ENCODE measurements around the gene CCDC27. TPM values are rescaled to one million over a fixed set of nuclear protein-coding genes. Genes with fewer than 3 reads are reported as not detected.

The CCDC27 gene
- total and polyA plus RNA-seq, 2 of the 13 experiments (the other 11 are each of a cell fraction or from before 2014, with no cell fraction given): not detected

DNA sequence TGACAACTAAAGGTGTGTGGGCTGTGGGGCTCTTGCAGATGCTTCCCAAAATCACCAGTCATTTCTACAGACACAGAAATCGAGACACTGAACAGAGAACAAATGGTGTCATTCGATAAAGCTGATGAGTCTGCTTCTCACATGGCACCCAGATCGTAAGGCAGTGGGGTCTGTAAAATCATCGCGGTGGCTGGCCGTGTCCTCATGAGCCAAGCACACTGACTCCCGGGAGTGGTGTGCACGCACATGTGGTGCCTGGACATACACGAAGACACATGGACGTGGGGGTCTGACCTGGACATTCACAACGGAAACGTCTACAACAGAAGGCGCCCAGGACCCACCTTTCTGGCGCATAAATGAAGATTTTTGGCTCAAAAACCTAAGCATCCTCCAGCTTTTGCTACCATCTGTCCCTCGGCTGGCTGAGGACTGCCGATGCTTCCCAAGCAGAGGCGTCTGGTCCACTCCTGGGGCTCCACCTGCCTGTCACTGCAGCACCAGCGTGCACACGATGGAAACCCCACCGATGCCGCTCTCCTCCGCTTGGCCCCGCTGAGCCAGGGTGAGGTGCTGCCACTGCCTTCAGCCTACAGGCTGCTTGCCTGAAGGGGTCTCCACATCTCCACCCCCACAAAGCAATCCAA is 27.1 kb downstream of the CCDC27 start:
- Histone ChIP-seq H3K9ac (ENCODE audit: insufficient read depth, low read depth, low read length) (no peak overlapping the region), H3K36me3 (replicated peaks in 1 of 2; ENCODE audit: control insufficient read depth in 1 of 2, insufficient read depth in 2 of 2, low read length in 2 of 2) (peaks cover 18 to 42% of the 10 kb centered on the region in 2 experiments), H3K27ac (ENCODE audit: extremely low read length, insufficient read depth, low read length) (no peak overlapping the region), H3K4me2 (ENCODE audit: low read depth, low read length) (no peak overlapping the region), H3K4me3 (replicated peaks in 1 of 3; ENCODE audit: insufficient read depth in 1 of 3, low read depth in 2 of 3, low read length in 3 of 3) (no peak overlapping the region), H3K79me2 (ENCODE audit: insufficient read depth, low read length) (peaks cover 2% of the 10 kb centered on the region), H4K20me1 (ENCODE audit: insufficient read depth, low read length) (no peaks in the 10 kb centered on the region), H3K9me3 (ENCODE audit: low read length) (no peaks in the 10 kb centered on the region), H3K4me1 (ENCODE audit: insufficient read depth, low read length) (peaks cover 38% of the 10 kb centered on the region), H2AFZ (ENCODE audit: low read length) (no peak overlapping the region), H3K27me3 (ENCODE audit: control insufficient read depth in 1 of 2, insufficient read depth in 2 of 2, low read length in 2 of 2) (no peaks in the 10 kb centered on the region)
- ChIA-PET CTCF (ENCODE audit: low intra/inter-chr PET ratio, low total read pairs) (no interaction called here), POLR2A (no interaction called here)
- intact Hi-C loops (cut with micrococcal nuclease; ENCODE audit: unreplicated experiment) (loop anchor here (10.0 kb wide), 1 partner anchor 125 kb away; the partner anchor contains the start of gene C1orf174), in situ Hi-C loops (cut with HindIII; ENCODE audit: extremely low pct_ligation_motif_present, low pct_unique_long_range_greater_than_20kb) (no loop called here)
- ATAC-seq (no peak), FAIRE-seq (no peak), DNase-seq (ENCODE audit: low spot score) (no peak)
- 96% methylated on average over 23 of the region's 23 CpGs for WGBS (ENCODE audit: low lambda C conversion rate)
- no TSS peak for BruUV-seq (replicated peaks)
- TF ChIP-seq TOE1 (CRISPR knock-in tag; IDR thresholded peaks at IDR 0.05) (no peak), TBX2 (CRISPR knock-in tag; IDR thresholded peaks at IDR 0.05; ENCODE audit: borderline replicate concordance) (no peak), ZBTB33 (CRISPR knock-in tag; IDR thresholded peaks at IDR 0.05) (peak; percentile 97), XRCC5 (optimal IDR thresholded peaks at IDR 0.05; ENCODE audit: low read length) (peak; percentile 18), SSRP1 (CRISPR knock-in tag; IDR thresholded peaks at IDR 0.05) (peak; percentile 40; the same call in 1 of the 2 replicates), AGO2 (optimal IDR thresholded peaks at IDR 0.05; ENCODE audit: low read depth, low read length) (peak; percentile 59), DNMT1 (CRISPR knock-in tag; IDR thresholded peaks at IDR 0.05) (no peak), RBM39 (IDR thresholded peaks at IDR 0.05; ENCODE audit: low read depth, low read length, poor library complexity, severe bottlenecking) (peak; percentile 2), AGO1 (IDR thresholded peaks at IDR 0.05; ENCODE audit: low read depth, low read length, poor library complexity, severe bottlenecking) (peak; percentile 92), SAFB2 (CRISPR knock-in tag; IDR thresholded peaks at IDR 0.05; ENCODE audit: borderline replicate concordance, low read depth) (0 out of 2 replicates have a peak, but pooled peaks have one; percentile 22), REL (CRISPR knock-in tag; conservative IDR thresholded peaks at IDR 0.05) (0 out of 2 replicates have a peak, but pooled peaks have one; percentile 37), ZNF605 (CRISPR knock-in tag; IDR thresholded peaks at IDR 0.05) (no peak), ZNF562 (CRISPR knock-in tag; IDR thresholded peaks at IDR 0.05; ENCODE audit: borderline replicate concordance) (no peak), HNRNPK (IDR thresholded peaks at IDR 0.05; ENCODE audit: low read depth, low read length, poor library complexity, severe bottlenecking) (no peak), ISX (CRISPR knock-in tag; conservative IDR thresholded peaks at IDR 0.05) (no peak), CCDC6 (CRISPR knock-in tag; IDR thresholded peaks at IDR 0.05) (0 out of 2 replicates have a peak, but pooled peaks have one; percentile 46)
- TF ChIP-seq, protein P1, sequence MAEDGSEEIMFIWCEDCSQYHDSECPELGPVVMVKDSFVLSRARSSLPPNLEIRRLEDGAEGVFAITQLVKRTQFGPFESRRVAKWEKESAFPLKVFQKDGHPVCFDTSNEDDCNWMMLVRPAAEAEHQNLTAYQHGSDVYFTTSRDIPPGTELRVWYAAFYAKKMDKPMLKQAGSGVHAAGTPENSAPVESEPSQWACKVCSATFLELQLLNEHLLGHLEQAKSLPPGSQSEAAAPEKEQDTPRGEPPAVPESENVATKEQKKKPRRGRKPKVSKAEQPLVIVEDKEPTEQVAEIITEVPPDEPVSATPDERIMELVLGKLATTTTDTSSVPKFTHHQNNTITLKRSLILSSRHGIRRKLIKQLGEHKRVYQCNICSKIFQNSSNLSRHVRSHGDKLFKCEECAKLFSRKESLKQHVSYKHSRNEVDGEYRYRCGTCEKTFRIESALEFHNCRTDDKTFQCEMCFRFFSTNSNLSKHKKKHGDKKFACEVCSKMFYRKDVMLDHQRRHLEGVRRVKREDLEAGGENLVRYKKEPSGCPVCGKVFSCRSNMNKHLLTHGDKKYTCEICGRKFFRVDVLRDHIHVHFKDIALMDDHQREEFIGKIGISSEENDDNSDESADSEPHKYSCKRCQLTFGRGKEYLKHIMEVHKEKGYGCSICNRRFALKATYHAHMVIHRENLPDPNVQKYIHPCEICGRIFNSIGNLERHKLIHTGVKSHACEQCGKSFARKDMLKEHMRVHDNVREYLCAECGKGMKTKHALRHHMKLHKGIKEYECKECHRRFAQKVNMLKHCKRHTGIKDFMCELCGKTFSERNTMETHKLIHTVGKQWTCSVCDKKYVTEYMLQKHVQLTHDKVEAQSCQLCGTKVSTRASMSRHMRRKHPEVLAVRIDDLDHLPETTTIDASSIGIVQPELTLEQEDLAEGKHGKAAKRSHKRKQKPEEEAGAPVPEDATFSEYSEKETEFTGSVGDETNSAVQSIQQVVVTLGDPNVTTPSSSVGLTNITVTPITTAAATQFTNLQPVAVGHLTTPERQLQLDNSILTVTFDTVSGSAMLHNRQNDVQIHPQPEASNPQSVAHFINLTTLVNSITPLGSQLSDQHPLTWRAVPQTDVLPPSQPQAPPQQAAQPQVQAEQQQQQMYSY (CRISPR knock-in tag; IDR thresholded peaks at IDR 0.05): no peak
